ENCODE measurements around the gene CUL7. TPM values are rescaled to one million over a fixed set of nuclear protein-coding genes. Genes with fewer than 3 reads are reported as not detected.

Gene CUL7
- polyA plus RNA-seq, 1 donor (not counting 4 experiments of a cell fraction or from before 2014, with no cell fraction given): 8.1 TPM

DNA sequence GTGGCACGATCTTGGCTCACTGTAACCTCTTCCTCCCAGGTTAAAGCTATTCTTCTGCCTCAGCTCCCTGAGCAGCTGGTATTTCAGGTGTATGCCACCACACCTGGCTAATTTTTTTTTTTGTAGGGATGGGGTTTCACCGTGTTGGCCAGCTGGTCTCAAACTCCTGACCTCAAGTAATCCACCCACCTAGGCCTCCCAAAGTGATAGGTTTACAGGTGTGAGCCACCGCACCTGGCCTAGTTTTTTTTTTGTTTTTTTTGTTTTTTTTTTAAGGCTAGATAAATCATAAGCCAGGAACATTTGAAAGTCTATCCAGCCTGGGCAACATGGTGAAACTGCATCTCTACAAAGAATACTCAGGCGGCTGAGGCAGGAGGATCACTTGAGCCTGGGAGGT, 21.3 kb downstream of the CUL7 start:
- no peak overlapping the region for H3K4me3 ChIP-seq (ENCODE audit: control insufficient read depth in 2 of 3, extremely low read depth in 1 of 3, insufficient read depth in 2 of 3, low read depth in 1 of 3, low read length in 3 of 3)
- TF ChIP-seq EZH2 (IDR thresholded peaks at IDR 0.05; ENCODE audit: low read length): no peak
- TF ChIP-seq, protein P1, sequence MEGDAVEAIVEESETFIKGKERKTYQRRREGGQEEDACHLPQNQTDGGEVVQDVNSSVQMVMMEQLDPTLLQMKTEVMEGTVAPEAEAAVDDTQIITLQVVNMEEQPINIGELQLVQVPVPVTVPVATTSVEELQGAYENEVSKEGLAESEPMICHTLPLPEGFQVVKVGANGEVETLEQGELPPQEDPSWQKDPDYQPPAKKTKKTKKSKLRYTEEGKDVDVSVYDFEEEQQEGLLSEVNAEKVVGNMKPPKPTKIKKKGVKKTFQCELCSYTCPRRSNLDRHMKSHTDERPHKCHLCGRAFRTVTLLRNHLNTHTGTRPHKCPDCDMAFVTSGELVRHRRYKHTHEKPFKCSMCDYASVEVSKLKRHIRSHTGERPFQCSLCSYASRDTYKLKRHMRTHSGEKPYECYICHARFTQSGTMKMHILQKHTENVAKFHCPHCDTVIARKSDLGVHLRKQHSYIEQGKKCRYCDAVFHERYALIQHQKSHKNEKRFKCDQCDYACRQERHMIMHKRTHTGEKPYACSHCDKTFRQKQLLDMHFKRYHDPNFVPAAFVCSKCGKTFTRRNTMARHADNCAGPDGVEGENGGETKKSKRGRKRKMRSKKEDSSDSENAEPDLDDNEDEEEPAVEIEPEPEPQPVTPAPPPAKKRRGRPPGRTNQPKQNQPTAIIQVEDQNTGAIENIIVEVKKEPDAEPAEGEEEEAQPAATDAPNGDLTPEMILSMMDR (optimal IDR thresholded peaks at IDR 0.05 in 1 of 3, IDR thresholded peaks at IDR 0.05 in 1 of 3, conservative IDR thresholded peaks at IDR 0.05 in 1 of 3; ENCODE audit: extremely low read depth in 1 of 3, insufficient read depth in 2 of 3, low read length in 3 of 3): no peak
- FAIRE-seq (no peak), DNase-seq (ENCODE audit: low read depth, low spot score) (no peak)
- H3K36me3 ChIP-seq (ENCODE audit: control insufficient read depth in 2 of 2, extremely low read depth in 1 of 2, insufficient read depth in 2 of 2, low read length in 2 of 2): peaks cover 26 to 33% of the 10 kb centered on the region in 2 experiments
- H3K4me1 ChIP-seq (ENCODE audit: control insufficient read depth, extremely low read depth, insufficient read depth, low read length): no peaks in the 10 kb centered on the region
- dilution Hi-C loops (cut with MboI; ENCODE audit: extremely low pct_ligation_motif_present, low sequenced_read_pairs): no loop called here
- H3K27ac ChIP-seq (ENCODE audit: control insufficient read depth, insufficient read depth, low read length): no peak overlapping the region
- H3K4me2 ChIP-seq (ENCODE audit: control insufficient read depth, extremely low read depth, insufficient read depth, low read depth, low read length): no peak overlapping the region
- H4K20me1 ChIP-seq (ENCODE audit: control insufficient read depth, extremely low read depth, insufficient read depth, low read length): peaks cover 2% of the 10 kb centered on the region
- H3K79me2 ChIP-seq (ENCODE audit: control insufficient read depth, insufficient read depth, low read length): no peaks in the 10 kb centered on the region
- H3K9me3 ChIP-seq (ENCODE audit: control insufficient read depth, low read depth, low read length): no peaks in the 10 kb centered on the region
- H3K27me3 ChIP-seq (ENCODE audit: control insufficient read depth, extremely low read depth, insufficient read depth, low read length): no peaks in the 10 kb centered on the region
- H3K9me1 ChIP-seq (ENCODE audit: control insufficient read depth, extremely low read depth, insufficient read depth, low read length): no peaks in the 10 kb centered on the region
- no peak overlapping the region for H2AFZ ChIP-seq (ENCODE audit: control insufficient read depth, low read length)
- no peak overlapping the region for H3K9ac ChIP-seq (ENCODE audit: control insufficient read depth, extremely low read depth, insufficient read depth, low read length)

DNA sequence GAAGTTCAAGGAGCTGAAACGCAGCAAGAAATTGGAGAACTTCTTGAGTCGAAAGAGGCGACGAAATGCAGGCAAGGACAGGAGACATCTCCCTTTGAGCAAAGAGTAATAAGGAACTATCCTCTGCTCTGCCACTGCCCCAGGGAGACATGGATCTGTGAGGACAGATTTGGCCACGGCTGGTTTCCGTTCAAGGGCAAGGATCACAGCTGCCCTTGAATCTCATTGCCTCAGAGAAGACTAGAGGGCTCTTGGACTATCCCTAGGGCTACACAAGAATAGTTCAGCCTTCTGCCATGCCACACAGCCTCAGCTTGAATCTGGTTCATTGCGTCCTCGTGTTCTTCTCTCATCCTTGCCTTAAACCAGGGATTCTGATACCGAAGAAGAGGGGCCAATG, 24.5 kb downstream of the CUL7 start:
- Histone ChIP-seq H3K9me3 (ENCODE audit: control insufficient read depth, low read depth, low read length) (no peaks in the 10 kb centered on the region), H3K36me3 (ENCODE audit: control insufficient read depth in 2 of 2, extremely low read depth in 1 of 2, insufficient read depth in 2 of 2, low read length in 2 of 2) (peaks cover 27 to 45% of the 10 kb centered on the region in 2 experiments), H3K4me2 (ENCODE audit: control insufficient read depth, extremely low read depth, insufficient read depth, low read depth, low read length) (no peak overlapping the region), H3K4me3 (ENCODE audit: control insufficient read depth in 2 of 3, extremely low read depth in 1 of 3, insufficient read depth in 2 of 3, low read depth in 1 of 3, low read length in 3 of 3) (no peak overlapping the region), H3K27me3 (ENCODE audit: control insufficient read depth, extremely low read depth, insufficient read depth, low read length) (no peaks in the 10 kb centered on the region), H4K20me1 (ENCODE audit: control insufficient read depth, extremely low read depth, insufficient read depth, low read length) (peaks cover 2% of the 10 kb centered on the region), H3K9me1 (ENCODE audit: control insufficient read depth, extremely low read depth, insufficient read depth, low read length) (no peaks in the 10 kb centered on the region), H3K4me1 (ENCODE audit: control insufficient read depth, extremely low read depth, insufficient read depth, low read length) (no peaks in the 10 kb centered on the region), H3K79me2 (ENCODE audit: control insufficient read depth, insufficient read depth, low read length) (peaks cover 13% of the 10 kb centered on the region), H3K9ac (ENCODE audit: control insufficient read depth, extremely low read depth, insufficient read depth, low read length) (no peak overlapping the region), H2AFZ (ENCODE audit: control insufficient read depth, low read length) (no peak overlapping the region), H3K27ac (ENCODE audit: control insufficient read depth, insufficient read depth, low read length) (no peak overlapping the region)
- dilution Hi-C loops (cut with MboI; ENCODE audit: extremely low pct_ligation_motif_present, low sequenced_read_pairs): no loop called here
- FAIRE-seq (no peak), DNase-seq (ENCODE audit: low read depth, low spot score) (no peak)
- TF ChIP-seq, protein P1 (optimal IDR thresholded peaks at IDR 0.05 in 1 of 3, IDR thresholded peaks at IDR 0.05 in 1 of 3, conservative IDR thresholded peaks at IDR 0.05 in 1 of 3; ENCODE audit: extremely low read depth in 1 of 3, insufficient read depth in 2 of 3, low read length in 3 of 3): no peak
- no peak for TF ChIP-seq EZH2 (IDR thresholded peaks at IDR 0.05; ENCODE audit: low read length)

Data from keratinocyte (primary cell).